ENCODE measurements around the gene STAM2.

GRCh38 chr2:152155209-152155608 is 20.4 kb downstream of the STAM2 start:
- TF ChIP-seq CTCF (IDR thresholded peaks at IDR 0.05) (no peak), POLR2AphosphoS5 (IDR thresholded peaks at IDR 0.05; ENCODE audit: insufficient read depth in 1 of 2, low read depth in 1 of 2) (no peak), POLR2A (IDR thresholded peaks at IDR 0.05) (no peak)

Measured in vagina (tissue), 2 donors.